ENCODE data around the gene TMSB10. TPM values are rescaled to one million over a fixed set of nuclear protein-coding genes. Genes with fewer than 3 reads are reported as not detected.

The TMSB10 gene
- total and polyA plus RNA-seq, 4 donors = 225 to 518 (median 256) TPM

DNA sequence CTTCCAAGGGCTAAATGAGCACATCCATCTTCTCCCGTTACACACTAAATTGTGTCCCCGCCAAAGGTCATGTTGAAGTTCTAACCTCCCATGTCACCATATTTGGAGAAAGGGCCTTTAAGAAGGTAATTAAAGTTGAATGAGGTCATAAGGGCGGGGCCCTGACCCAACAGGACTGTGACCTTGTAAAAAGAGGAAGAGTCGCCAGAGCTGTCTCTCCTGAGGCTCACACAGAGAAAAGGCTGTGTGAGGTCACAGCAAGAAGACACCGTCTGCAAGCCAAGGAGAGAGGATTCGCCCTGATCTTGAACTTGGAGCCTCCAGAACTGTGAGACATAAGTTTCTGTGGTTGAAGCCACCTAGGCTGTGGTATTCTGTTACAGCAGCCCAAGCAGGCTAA lies 48.7 kb upstream of the TMSB10 start (continued):
- TF ChIP-seq REST (IDR thresholded peaks at IDR 0.05) (no peak), ZBTB33 (IDR thresholded peaks at IDR 0.05) (no peak), RAD21 (IDR thresholded peaks at IDR 0.05) (no peak)

- TF ChIP-seq SP1 (IDR thresholded peaks at IDR 0.05) = no peak
- no peak for TF ChIP-seq ZBTB33 (IDR thresholded peaks at IDR 0.05)
- no peak for TF ChIP-seq FOXA2 (IDR thresholded peaks at IDR 0.05)
- no peak for TF ChIP-seq HNF4G (IDR thresholded peaks at IDR 0.05)
- TF ChIP-seq FOXA1 (IDR thresholded peaks at IDR 0.05) = no peak
- TF ChIP-seq MAX (IDR thresholded peaks at IDR 0.05) = no peak
- TF ChIP-seq JUND (IDR thresholded peaks at IDR 0.05) = no peak
- no peak for TF ChIP-seq YY1 (IDR thresholded peaks at IDR 0.05)
- TF ChIP-seq EGR1 (IDR thresholded peaks at IDR 0.05; ENCODE audit: low read depth in 2 of 2) = no peak
- no peak for TF ChIP-seq RXRA (IDR thresholded peaks at IDR 0.05)
- no peak for TF ChIP-seq RAD21 (IDR thresholded peaks at IDR 0.05)
- TF ChIP-seq TAF1 (conservative IDR thresholded peaks at IDR 0.05) = no peak
- TF ChIP-seq HNF4A (conservative IDR thresholded peaks at IDR 0.05) = no peak
- TF ChIP-seq ATF3 (IDR thresholded peaks at IDR 0.05) = no peak
- TF ChIP-seq REST (IDR thresholded peaks at IDR 0.05) = no peak
- Histone ChIP-seq H3K4me1 (ENCODE audit: control insufficient read depth in 4 of 4, insufficient read depth in 4 of 4, low read length in 3 of 4) (no peaks in the 10 kb centered on the region), H3K4me3 (ENCODE audit: low read depth in 1 of 3, low read length in 3 of 3) (no peak overlapping the region), H3K36me3 (ENCODE audit: control insufficient read depth in 4 of 4, insufficient read depth in 3 of 4, low read depth in 1 of 4, low read length in 3 of 4) (no peaks in the 10 kb centered on the region), H3K27me3 (ENCODE audit: control insufficient read depth in 4 of 4, insufficient read depth in 4 of 4, low read length in 3 of 4) (no peaks in the 10 kb centered on the region), H3K9me3 (ENCODE audit: control insufficient read depth in 4 of 4, low read length in 3 of 4) (no peaks in the 10 kb centered on the region), H3K9ac (ENCODE audit: low read depth in 1 of 2, low read length in 2 of 2) (no peak overlapping the region), H3K27ac (ENCODE audit: low read depth in 1 of 2, low read length in 2 of 2) (no peak overlapping the region)
- no peak for DNase-seq (ENCODE audit: low spot score)
- 95% methylated on average over 5 of the region's 5 CpGs for WGBS
Measured at GRCh38 chr2:84857566-84857965, 47.9 kb upstream of the TMSB10 start.

Measured in liver (tissue), 9 donors.